Stimulated activated naive CD8-positive, alpha-beta T cell treated with anti-CD3 and anti-CD28 coated beads, Interleukin-15, Interleukin-2, amounts not matched to agents 100 U/mL and 50 U/mL, for 24 hours (primary cell): Measurements from ENCODE around the gene PI16.
"Not testable (repeated sequence)": the region's sequence is repeated elsewhere in the genome, so short reads cannot be mapped to it uniquely, and the experiment has no call there.

Experiments
- ATAC-seq: fragments of 150-1000 bp; cut with Tn5 transposase; one replicate; pipeline ENCODE4 v1.10.0; 2021
- DNase-seq: peaks from one replicate; pipeline ENCODE4 v3.0.0; 2021

Gene PI16

GRCh38 chr6:36975231-36976006 is 20.9 kb downstream of the PI16 start:
- DNase-seq (no peak), ATAC-seq (no peak)

- DNase-seq (no peak), ATAC-seq (no peak)
These were observed 21.4 kb downstream of the PI16 start for GRCh38 chr6:36976007-36976264.

- ATAC-seq (no peak), DNase-seq (no peak)
These were observed 22.0 kb downstream of the PI16 start for GRCh38 chr6:36976509-36976908.

GRCh38 chr6:36976931-36977330 is 22.4 kb downstream of the PI16 start:
- no peak for ATAC-seq
- DNase-seq: no peak

- peak; percentile 25 for ATAC-seq
- DNase-seq: no peak
These were observed 23.0 kb downstream of the PI16 start for GRCh38 chr6:36977470-36977941.

GRCh38 chr6:36978421-36979346 is 24.1 kb downstream of the PI16 start:
- no peak for ATAC-seq
- DNase-seq: no peak

GRCh38 chr6:36979347-36979742 is 24.8 kb downstream of the PI16 start:
- no peak for DNase-seq
- ATAC-seq: no peak

GRCh38 chr6:36980129-36980528 is 25.6 kb downstream of the PI16 start:
- ATAC-seq (no peak), DNase-seq (no peak)

GRCh38 chr6:36980876-36981619 is 26.5 kb downstream of the PI16 start:
- no peak for DNase-seq
- ATAC-seq: no peak

- DNase-seq: no peak
- ATAC-seq: no peak
These were observed 29.0 kb downstream of the PI16 start for GRCh38 chr6:36983538-36983937.

- DNase-seq (peak; percentile 77), ATAC-seq (peak; percentile 41)
These were observed 30.3 kb downstream of the PI16 start for GRCh38 chr6:36984581-36985416.

- DNase-seq (no peak), ATAC-seq (no peak)
These were observed 30.9 kb downstream of the PI16 start for GRCh38 chr6:36985417-36985807.

GRCh38 chr6:36985808-36986703 is 31.5 kb downstream of the PI16 start, which contains the start of gene MTCH1:
TSS of gene MTCH1 (minus strand) at chr6:36986196. CDS start at chr6:36986173, 23 bp downstream.
- DNase-seq (peak; percentile 90), ATAC-seq (peak; percentile 87)

GRCh38 chr6:36986704-36987047 is 32.1 kb downstream of the PI16 start:
- DNase-seq (no peak), ATAC-seq (no peak)

GRCh38 chr6:36989264-36989663 is 34.7 kb downstream of the PI16 start:
- DNase-seq (no peak), ATAC-seq (no peak)

GRCh38 chr6:36990401-36990800 is 35.9 kb downstream of the PI16 start:
- not testable (repeated sequence) for DNase-seq, ATAC-seq

- ATAC-seq (no peak), DNase-seq (no peak)
These were observed 43.5 kb downstream of the PI16 start for GRCh38 chr6:36997811-36998722.

- ATAC-seq (no peak), DNase-seq (no peak)
These were observed 44.1 kb downstream of the PI16 start for GRCh38 chr6:36998723-36999038.

GRCh38 chr6:36999061-36999750 is 44.7 kb downstream of the PI16 start:
- ATAC-seq (no peak), DNase-seq (no peak)
